HFF-Myc (cell line): ENCODE measurements around the gene PEX12.
A peak's percentile ranks its signal among the peaks of the same experiment; 100 is the strongest.

ENCODE experiments used
- DNase-seq: peaks from one replicate; pipeline ENCODE4 v3.0.0-alpha.2; 2011; ENCODE audit warnings: low read depth; ENCODE audit errors: extremely low read depth
- H3K4me3 ChIP-seq: replicated peaks from 2 replicates; pipeline ENCODE4 v1.5.1; 2011; ENCODE audit warnings: low read depth, mild to moderate bottlenecking, control low read depth, low read length
- CTCF ChIP-seq: IDR thresholded peaks from 2 replicates; pipeline ENCODE4 v1.5.1; 2012; ENCODE audit warnings: mild to moderate bottlenecking, low read depth, low read length, control low read depth; ENCODE audit errors: missing control alignments

Gene PEX12

DNA sequence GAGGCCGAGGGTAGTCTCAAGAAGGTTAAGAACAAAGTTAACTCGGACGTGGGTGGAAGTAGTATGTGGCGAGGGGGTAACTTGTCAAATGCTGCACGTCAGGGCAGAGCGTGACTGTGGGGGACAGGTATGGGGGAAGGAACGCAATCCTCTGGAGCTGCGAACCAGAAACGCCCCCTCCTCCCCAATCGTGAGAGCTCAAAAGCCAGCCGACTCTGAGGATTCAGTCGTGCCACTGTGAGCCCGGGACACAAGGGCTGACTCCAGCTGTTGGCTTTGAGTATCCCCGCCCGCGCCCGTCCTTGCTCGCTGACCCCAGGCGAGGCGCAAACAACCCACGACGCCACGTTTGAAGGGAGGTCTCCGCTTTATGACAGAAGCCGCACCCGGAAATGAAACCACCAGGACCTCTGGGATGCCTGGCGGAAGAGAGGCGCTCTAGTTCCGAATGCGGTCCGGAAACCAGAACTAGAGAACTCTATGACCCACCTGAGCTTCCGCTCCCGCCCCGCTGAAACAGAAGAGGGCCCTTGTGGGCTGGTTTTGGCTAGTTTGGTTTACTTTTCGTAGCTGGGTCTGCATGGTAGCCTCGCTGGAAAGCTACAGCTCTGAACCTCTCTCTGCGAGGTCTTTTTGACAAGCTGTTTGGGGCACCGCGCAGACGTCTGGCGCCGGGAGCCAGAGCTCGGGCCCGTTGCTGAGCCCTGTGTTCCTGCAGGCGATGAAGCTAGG, at the start of gene PEX12:
Gene PEX12, minus strand, starts transcription at position 375 of the 732 bp plus-strand sequence. CDS start 550 bp downstream, outside the sequence.
- peak within 1 kb of the TSS; percentile 74 for H3K4me3 ChIP-seq
- no peak for TF ChIP-seq CTCF
- DNase-seq = peak; percentile 82

DNA sequence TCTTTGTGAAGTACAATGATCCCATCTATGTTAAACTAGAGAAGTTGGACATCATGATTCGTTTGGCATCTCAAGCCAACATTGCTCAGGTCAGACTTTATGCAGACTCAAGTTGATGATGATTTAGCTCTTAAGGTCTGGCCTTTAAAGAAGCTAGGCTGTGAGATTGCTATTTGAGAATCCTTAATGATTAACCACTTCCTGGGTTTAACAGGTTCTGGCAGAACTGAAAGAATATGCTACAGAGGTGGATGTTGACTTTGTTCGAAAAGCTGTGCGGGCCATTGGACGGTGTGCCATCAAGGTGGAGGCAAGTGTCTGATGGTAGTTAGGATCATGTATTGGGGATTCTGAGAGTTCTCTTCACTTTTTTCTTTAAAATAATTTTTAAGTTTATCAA, 49.0 kb upstream of the PEX12 start:
- no peak overlapping the region for H3K4me3 ChIP-seq
- TF ChIP-seq CTCF = no peak
- no peak for DNase-seq

GRCh38 chr17:35621768-35622167, 43.4 kb upstream of the PEX12 start:
- no peak overlapping the region for H3K4me3 ChIP-seq
- TF ChIP-seq CTCF = no peak
- DNase-seq = no peak

DNA sequence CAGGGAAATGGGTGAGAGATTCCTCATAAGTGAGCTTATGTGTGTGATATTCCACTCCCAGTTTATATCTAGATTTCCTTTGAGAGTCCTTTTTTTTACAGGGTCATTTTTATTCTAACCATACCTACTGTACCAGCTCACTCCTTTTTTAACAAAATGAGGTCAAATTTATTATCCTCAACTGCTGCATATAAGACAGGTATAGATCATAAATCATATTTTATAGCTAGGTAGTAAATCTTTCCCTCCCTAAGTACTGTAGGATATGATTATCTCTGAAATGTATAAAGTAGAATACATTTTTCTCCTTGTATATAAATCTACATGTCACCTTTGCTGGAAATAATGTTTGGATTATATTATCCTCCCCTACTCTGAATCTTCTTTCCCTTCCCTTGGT, 40.3 kb upstream of the PEX12 start:
- DNase-seq = no peak
- TF ChIP-seq CTCF = no peak
- H3K4me3 ChIP-seq = no peak overlapping the region

DNA sequence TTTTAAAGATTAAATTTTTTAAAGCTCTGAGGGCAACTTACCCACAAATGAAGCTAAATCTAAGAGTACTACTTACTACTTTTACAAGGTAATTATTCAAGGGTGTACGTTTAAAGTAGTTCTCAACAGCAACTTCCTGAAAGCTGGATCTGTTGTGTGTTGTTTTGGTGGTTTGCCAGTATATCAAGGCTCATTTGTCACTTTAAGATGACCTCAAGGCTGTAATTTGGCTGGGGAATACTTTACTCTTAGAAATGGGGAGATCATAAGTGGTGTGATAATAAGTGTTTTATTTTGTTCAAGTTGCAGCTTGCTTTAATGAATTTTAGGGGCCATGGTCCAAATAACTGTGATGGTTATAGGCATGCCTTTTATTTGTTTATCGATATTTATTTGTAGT, 39.1 kb upstream of the PEX12 start:
- TF ChIP-seq CTCF = no peak
- no peak overlapping the region for H3K4me3 ChIP-seq
- no peak for DNase-seq

GRCh38 chr17:35616536-35616935, 38.2 kb upstream of the PEX12 start:
- TF ChIP-seq CTCF = no peak
- DNase-seq = no peak
- H3K4me3 ChIP-seq = no peak overlapping the region

DNA sequence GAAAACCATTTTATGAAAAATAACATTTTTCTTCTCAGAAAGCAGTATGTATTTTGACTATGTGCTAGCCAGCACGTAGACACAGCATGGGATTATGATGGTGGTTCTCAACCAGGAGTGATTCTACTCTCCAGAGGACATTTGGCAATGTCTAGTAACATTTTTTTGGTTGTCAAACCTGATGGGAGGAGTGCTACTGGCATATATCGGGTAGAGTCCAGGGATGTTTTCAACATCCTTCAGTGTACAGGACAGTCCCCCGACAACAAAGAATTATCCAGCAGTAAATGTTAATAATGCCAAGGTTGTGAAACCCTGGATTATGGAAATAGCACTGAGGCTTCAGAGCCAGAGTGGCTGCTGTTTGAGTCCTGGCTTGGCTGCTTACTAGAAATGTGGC, 36.4 kb upstream of the PEX12 start:
- no peak for DNase-seq
- no peak overlapping the region for H3K4me3 ChIP-seq
- TF ChIP-seq CTCF = no peak
